Panc1 (cell line): ENCODE results near the gene HJURP.

ENCODE experiments used
- CTCF ChIP-seq: fragments of 450-650 bp; IDR thresholded peaks from 2 replicates; pipeline ENCODE4 v1.5.1; 2017; ENCODE audit warnings: mild to moderate bottlenecking
- POLR2AphosphoS5 ChIP-seq: IDR thresholded peaks from 2 replicates; pipeline ENCODE4 v1.6.1; 2012; ENCODE audit warnings: mild to moderate bottlenecking, low read depth, low read length, moderate library complexity
- REST ChIP-seq, 2 experiments: IDR thresholded peaks; 2 replicates each; pipeline ENCODE4 v1.6.1; 2011 to 2012; ENCODE audit warnings: low read depth in 2 of 2, control low read depth in 1 of 2, low read length in 1 of 2, mild to moderate bottlenecking in 1 of 2, moderate library complexity in 1 of 2; ENCODE audit not compliant: insufficient read depth in 1 of 2
- SIN3A ChIP-seq: IDR thresholded peaks from 2 replicates; pipeline ENCODE4 v1.6.1; 2012; ENCODE audit warnings: low read depth, mild to moderate bottlenecking, low read length, moderate library complexity, borderline replicate concordance; ENCODE audit not compliant: insufficient read depth
- TCF7L2 ChIP-seq: IDR thresholded peaks from 2 replicates; pipeline ENCODE4 v1.6.1; 2011; ENCODE audit warnings: mild to moderate bottlenecking, low read depth, low read length, inconsistent platforms

GRCh38 chr2:233836359-233836758 is 18.0 kb downstream of the HJURP start:
- no peak for TF ChIP-seq REST (IDR thresholded peaks at IDR 0.05; ENCODE audit: insufficient read depth in 1 of 2, low read depth in 2 of 2, low read length in 1 of 2)
- TF ChIP-seq CTCF, result no peak
- no peak for TF ChIP-seq POLR2AphosphoS5
- TF ChIP-seq TCF7L2, result no peak
- TF ChIP-seq SIN3A, result no peak
